ENCODE results near the gene TRIM71.
"Not testable (repeated sequence)": the region's sequence is repeated elsewhere in the genome, so short reads cannot be mapped to it uniquely, and the experiment has no call there.

TRIM71 gene

DNA sequence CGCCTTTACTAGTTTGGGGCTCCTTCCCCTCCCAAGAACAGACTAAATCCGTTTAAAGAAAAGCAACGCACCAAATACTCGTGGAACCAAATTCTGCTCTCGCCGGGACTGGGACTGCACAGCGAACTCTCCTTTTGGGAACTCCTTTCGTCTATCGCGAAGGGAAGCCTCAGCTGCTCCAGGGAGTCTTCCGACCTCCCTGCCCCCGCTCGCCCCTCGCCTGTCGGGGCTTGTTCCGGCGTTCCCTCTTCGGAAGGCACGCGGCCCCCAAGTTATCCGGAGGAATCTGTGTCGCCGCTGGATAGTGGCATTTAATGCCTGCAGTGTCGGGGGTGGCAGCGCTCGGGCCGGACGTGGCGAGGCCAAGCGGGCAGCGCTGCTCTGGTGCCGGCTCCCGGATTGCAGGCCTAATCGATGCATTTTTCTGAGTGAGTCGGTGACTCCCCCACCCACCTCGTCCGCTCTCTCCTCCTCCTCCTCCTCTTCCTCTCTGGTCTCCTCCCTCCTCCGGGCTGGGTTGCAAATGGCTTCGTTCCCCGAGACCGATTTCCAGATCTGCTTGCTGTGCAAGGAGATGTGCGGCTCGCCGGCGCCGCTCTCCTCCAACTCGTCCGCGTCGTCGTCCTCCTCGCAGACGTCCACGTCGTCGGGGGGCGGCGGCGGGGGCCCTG, at the start of gene TRIM71:
Gene TRIM71, plus strand, starts transcription at position 440 of the 671 bp plus-strand sequence. Its CDS starts 84 bp downstream, at position 524.
- peak in 1 of 3 experiments; percentile 21 for DNase-seq (ENCODE audit: low read depth in 3 of 3)

- no peak for DNase-seq (ENCODE audit: low read depth in 3 of 3)
Observed at GRCh38 chr3:32778389-32778788, 39.4 kb upstream of the TRIM71 start.

GRCh38 chr3:32780071-32780734, 37.6 kb upstream of the TRIM71 start:
- no peak for DNase-seq (ENCODE audit: low read depth in 3 of 3)

- DNase-seq (ENCODE audit: low read depth in 3 of 3): peak in 1 of 3 experiments; percentile 13
Observed at GRCh38 chr3:32780735-32781210, 37.0 kb upstream of the TRIM71 start.

DNA sequence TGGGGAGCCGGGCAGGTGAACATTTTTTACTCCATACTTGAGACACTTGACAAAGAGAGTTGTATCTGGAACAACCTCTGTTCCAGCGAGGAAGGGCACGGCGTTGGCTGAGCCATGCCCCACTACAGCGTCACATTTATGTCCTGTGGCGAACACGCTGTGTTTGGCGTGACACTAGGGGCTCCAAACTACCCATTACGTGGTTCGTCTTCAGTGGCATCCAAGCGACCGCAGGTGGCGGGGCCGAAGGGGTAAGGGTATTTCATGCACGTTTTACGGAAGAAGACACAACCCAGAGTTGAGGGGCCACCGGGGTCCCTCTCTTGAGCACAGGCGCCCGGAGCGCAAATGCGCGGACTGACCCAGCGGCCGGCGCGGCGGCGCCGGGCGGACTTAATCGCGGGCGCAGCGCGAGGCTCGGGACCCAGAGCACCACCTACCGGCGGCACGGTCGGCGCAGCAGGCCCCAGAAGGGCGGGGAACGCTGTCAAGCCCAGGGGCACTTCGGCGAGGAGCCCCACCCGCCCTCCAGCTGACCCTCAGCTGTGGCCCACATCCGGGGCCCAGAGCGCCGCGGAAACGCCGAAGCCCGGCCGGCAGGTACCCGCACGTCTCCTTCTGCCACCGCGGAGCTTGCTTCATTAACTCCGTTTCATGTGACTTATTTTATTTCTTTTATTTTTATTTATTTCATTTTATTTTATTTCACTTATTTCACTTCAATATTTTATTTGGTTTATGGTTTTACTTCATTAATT, 36.4 kb upstream of the TRIM71 start:
- peak; percentile 32 to 71 (median 49) for DNase-seq (ENCODE audit: low read depth in 3 of 3)

GRCh38 chr3:32781969-32782270, 35.9 kb upstream of the TRIM71 start:
- DNase-seq (ENCODE audit: low read depth in 3 of 3): not testable (repeated sequence)

DNA sequence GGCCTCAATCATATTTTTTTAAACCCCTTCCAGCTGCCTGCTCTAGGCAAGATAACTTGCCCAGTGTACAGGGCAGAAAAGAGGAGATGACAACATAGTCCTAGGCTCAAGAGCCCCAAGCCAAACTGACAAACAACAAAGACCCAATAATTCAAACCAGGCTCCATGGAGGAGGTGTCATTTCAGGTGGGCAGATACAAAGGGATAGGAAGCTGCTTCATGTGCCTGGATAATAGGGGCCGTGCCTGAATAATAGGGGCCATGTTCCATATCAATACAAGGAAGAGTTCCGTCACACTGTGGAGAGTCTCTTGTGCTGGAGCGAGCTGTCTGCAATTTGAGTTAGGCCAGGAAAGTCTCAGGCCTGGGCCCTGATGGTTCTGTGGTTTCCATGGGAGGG, 35.4 kb upstream of the TRIM71 start:
- no peak for DNase-seq (ENCODE audit: low read depth in 3 of 3)

- no peak for DNase-seq (ENCODE audit: low read depth in 3 of 3)
Observed at GRCh38 chr3:32791833-32792232, 26.0 kb upstream of the TRIM71 start.

- DNase-seq (ENCODE audit: low read depth in 3 of 3): no peak
Observed at GRCh38 chr3:32794487-32795308, 23.1 kb upstream of the TRIM71 start.

GRCh38 chr3:32796384-32796950, 21.3 kb upstream of the TRIM71 start:
- not testable (repeated sequence) for DNase-seq (ENCODE audit: low read depth in 3 of 3)

GRCh38 chr3:32797776-32798175, 20.0 kb upstream of the TRIM71 start:
- no peak for DNase-seq (ENCODE audit: low read depth in 3 of 3)

DNA sequence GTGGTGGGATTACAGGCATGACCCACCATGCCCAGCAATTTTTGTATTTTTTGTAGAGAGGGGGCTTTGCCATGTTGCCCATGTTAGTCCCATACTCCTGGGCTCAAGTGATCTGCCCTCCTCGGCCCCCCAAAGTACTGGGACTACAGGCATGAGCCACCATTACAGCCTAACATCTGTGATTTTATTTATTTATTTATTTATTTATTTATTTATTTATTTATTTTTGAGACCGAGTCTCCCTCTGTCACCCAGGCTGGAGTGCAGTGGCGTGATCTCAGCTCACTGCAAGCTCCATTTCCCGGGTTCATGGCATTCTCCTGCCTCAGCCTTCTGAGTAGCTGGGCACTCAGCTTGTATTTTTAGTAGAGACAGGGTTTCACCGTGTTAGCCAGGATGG, 16.4 kb upstream of the TRIM71 start:
- DNase-seq (ENCODE audit: low read depth in 3 of 3): not testable (repeated sequence)

GRCh38 chr3:32813180-32813579, 4.6 kb upstream of the TRIM71 start:
- no peak for DNase-seq (ENCODE audit: low read depth in 3 of 3)

- DNase-seq (ENCODE audit: low read depth in 3 of 3): no peak
Observed at GRCh38 chr3:32814361-32814760, 3.4 kb upstream of the TRIM71 start.

DNA sequence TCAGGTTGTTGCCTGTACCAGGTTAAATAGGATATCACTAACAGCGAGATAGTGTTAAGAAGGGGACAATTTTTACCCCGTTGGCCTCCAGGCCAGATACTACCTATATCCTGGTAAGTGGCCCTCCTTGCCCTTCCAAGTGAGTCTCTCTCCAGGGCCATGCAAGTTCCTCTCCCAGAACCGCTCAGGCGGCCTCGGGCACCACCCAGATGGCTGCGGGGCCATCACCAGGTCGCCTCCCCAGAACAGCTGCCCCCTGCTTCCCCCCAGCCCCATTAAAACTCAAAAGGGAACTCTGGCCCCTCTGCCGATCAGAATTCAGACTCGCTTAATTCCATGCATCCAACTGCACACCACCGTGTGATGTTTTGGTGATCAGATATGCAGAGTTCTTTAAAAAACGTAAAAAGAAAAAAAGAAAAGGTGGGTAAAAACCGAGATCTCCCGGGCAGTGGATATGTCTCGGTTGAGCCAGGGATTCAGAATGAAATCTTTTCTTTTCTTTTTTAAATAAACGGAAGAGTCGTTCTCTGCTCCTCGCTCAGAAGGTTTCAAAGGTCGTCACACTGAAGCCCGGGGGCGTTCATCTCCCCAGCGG, 1.9 kb upstream of the TRIM71 start:
- DNase-seq (ENCODE audit: low read depth in 3 of 3): no peak

DNA sequence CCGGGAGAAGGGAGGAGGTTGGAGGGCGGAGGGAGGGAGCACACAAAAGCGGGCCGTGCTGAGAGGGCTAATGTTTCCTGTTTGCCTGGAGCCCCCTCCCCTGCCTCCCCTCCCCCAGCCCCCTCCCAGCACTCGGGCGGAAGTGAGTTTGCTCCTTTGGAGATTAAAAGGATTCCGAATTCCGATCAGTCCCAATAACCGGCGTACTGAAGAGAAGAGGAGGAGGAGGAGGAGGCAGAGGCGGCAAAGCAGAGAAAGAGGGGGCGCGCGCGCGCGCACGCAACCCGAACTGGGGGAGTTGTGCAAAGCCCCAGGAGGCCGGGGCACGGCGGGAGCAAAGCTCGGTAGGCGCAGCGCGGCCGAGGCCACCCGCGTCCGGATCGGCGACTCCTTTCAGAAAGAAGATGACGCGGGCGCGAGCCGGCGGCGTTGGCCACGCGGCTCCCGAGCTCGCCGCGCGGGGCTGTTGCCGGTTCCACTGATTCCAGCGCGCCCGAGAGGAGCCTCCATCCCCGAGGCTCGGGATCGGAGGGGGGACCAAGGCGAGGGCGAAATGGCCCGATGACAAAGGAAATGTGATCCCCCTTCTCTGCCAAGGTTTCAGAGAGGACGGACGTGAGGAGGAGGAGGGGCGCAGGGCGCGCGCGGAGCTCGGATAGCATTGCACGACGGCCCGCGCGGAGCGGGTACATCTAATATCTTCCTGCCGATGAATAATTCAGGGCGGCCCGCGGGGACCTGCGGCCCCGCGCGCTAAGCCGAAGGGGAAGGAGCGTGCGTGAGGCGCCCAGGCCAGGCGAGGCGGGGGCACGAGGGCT, 1.1 kb upstream of the TRIM71 start:
- peak in 1 of 3 experiments; percentile 27 for DNase-seq (ENCODE audit: low read depth in 3 of 3)

GRCh38 chr3:32817257-32817557, 590 bp upstream of the TRIM71 start:
- DNase-seq (ENCODE audit: low read depth in 3 of 3): peak in 1 of 3 experiments; percentile 4

GRCh38 chr3:32818229-32818969, 602 bp downstream of the TRIM71 start:
- no peak for DNase-seq (ENCODE audit: low read depth in 3 of 3)

GRCh38 chr3:32818970-32819511, 1.2 kb downstream of the TRIM71 start:
- DNase-seq (ENCODE audit: low read depth in 3 of 3): no peak

Data from stimulated activated CD4-positive, alpha-beta T cell treated with anti-CD3 and anti-CD28 coated beads, TNF-alpha, amount 100 ng/mL, for 24 hours (primary cell).